DMS 273 (cell line): ENCODE data around the gene NTPCR.

Experiments used
- DNase-seq: peaks from one replicate; lab custom pipeline; 2025; ENCODE audit not compliant: unreplicated experiment; lab: John Stamatoyannopoulos, UW

NTPCR gene

DNA sequence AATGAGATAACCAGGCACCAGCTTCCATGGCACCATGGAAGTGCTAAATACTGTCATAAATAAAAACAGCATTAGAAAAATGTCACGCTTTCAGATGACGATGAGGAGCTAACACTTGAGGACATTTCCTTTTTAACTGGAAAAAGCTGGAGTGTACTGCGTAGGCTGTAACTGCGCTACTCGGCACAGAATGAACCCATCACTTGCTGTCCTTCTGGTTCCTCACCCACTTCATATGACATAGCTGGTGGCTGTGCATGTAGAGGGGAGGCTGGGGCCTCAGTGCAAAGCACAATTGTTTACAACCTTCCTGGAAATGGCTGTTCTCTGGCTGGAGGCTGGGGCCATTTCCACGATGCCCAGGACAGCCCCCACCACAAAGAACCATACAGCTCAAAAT is 55.7 kb downstream of the NTPCR start:
- DNase-seq, result no peak

DNA sequence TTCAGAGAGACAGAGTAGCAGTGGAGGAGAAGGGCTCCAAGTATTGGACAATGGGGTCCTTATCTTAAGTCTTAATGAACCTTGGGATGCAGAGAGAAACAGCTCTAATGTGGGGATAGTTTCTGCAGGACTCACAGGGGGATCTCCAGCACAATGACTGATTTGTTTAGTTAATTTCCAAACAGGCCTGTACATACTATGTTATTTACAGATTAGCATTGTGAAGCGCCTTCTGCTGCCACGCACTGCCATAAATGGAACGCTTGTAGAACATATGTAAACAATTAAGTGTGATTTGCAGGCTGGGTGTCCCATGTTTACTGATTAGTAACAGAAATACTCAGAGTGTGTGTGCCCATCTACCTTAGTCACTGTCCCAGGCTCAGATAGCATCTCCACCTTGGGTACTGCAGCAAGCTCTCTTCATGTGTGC is 56.1 kb downstream of the NTPCR start:
- no peak for DNase-seq

DNA sequence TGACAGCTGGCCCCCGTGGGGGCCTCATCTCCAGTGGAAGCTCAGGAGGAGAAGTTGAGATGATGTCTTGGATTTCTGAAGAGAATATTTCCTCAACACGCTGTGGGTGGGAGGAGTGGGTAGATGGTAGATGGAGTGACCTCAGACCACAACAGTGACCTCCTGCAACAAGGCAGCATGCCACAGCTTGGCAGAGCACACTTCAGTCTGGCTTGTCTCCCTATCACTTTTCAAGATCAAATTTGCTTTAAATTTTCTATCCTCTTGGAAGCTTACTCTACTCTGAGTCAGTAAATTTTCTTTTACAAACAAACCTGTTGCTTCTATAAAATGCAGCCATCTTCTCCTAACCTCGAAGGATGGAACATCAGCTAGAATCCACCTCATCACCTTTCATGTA is 59.7 kb downstream of the NTPCR start:
- DNase-seq, result no peak

DNA sequence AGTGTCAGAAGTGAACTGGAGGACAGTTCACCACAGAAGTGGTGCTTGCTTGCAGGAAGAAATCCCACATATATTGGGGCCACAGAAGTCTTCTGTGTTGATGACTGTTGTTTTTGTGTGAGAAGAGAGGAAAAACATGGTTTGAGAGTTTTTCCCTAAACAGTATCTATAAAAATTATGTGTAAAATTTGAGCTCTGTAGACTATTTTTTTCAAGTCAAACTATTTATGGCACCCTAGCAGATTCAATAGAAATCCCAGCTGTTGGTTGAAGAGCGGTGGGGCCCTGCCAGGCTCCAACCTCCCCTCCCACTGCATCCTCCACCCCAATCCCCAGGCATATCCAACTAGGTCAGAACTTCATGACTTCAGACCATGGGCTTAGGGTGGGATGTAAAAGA is 61.6 kb downstream of the NTPCR start:
- no peak for DNase-seq

DNA sequence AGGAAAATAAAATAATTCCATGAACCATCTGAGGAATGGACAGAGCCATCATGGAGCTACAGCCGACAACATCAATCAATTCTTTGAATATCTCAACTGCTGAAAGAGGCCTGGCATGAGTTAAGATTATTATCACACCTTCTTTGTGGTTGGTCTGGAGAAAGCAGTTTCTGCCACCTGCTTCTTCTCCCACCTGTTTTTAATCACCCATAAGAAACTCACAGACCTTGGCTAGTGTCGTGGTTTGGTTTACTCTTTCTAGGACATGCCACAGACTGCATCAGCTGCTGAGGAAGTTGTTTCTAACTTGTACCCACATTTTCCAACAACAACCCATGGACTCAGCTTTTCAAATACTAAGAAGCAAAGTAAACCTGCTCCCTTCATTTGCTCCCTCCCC is 65.6 kb downstream of the NTPCR start:
- DNase-seq, result no peak

DNA sequence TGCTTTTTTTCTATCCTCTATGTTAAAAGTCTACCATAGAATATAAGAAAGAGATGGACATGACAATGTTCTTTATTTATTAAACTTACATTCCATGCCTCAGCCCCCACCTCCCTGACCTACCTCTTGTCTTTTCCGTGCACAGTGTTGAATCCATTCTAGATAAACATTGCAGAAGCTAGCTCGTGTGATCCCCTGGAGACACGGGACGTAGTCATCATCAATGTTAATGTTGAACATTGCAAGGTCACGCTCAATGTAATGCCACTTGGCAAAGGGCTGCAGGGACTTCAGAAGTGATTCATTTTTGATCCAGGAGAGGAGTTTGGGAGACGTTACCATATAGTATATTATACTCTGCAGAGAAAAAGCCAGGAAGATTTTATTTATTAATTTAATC is 66.4 kb downstream of the NTPCR start:
- DNase-seq, result no peak

DNA sequence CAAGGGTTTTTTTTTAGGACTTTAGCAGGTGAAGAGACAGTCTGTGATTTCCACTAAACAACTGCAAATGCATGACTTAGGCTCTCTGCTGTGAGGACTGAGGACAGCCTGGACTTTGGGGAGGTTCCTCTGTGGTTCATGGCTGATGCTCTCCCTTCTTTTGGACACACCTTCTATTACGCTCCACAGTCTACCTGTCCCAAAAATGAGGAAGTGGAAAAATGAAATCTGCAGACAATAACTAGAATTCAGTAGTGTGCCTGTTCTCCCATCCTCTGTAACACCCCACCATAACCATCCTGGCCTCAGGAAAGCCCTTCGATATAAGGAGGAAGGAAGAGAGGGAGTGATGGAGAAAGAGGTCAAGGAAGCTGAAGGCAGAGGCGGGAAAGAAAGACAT is 68.7 kb downstream of the NTPCR start:
- DNase-seq, result no peak

DNA sequence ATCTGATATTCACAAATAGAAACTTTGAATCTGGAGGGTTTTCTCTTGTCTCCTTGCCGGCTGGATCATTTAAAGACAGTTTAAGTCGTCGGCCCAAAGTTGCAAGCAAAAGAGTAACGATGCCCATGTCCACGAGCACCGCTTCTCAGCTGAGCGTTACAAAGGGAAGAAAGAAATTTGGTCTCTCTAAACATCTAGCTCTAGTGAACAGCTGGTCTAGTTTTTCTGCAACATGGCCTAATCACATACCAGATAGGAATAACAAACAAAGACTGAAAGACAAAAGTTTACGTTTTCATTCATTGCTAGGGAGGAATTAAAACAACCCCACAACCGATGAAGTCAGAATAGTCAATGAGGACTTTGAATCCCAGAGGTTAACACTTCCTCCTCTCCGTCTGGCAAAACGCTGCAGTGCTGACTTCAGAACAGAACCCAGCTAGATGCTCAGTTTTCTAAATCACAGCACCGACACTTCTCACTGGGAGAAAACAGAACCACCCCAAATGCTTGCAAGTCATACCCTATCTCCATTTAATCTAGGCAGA is 69.4 kb downstream of the NTPCR start:
- no peak for DNase-seq

DNA sequence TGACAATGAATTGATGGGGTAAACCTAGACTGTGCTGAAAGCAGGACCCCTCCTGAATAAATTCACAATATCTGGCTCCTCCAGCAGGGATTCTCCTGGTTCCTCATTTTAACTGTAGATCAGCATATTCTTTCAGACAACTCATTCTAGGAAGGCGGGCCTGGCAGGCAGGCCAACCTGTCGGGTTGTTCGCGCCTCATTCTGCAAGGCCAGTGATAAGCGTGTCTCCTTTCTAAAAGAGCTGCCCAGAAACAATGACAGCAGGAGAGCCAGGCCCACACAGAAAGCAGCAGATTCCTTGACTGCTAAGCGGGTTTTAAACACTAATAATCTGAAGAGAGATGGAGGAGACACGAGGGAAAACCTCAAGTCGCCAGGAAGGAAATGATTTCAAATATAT is 70.0 kb downstream of the NTPCR start:
- no peak for DNase-seq

DNA sequence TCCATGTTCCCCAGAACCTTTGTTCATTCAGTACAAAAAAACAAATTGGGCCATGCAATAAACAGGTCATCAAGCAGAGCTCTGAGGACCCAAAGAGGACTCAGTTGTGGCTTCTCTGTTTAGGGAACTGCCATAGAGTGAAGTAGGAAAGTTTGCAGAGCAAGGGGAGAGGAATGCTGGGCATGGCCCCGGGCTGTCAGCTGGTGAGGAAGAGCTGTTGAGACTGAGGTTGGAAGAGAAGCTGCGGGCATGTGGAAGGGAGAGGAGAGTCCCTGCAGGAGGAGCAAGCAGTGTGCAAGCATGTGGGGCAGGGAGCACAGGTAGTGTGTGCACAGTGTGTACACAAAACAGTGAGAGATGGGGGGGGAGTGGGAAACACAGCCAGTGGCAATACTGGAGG is 71.8 kb downstream of the NTPCR start:
- DNase-seq, result no peak

DNA sequence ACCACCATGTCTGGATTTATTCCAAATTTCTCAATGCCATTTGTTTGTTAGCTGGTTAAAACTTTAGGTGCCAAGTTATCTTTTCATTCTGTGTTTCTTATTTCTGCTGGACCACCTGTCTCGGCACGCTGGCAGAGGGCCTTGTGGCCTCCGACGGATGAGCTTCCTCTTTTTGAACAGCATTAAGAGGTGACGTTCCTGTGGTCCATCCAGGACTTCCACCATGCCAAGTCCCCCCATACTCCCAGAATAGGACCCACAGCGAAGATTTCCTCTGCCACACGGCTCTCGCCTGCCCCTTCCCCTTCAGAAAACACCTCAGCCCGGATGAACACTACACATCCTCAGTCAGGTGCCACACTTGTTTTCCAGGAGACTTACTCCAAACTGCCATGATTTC is 73.8 kb downstream of the NTPCR start:
- no peak for DNase-seq

DNA sequence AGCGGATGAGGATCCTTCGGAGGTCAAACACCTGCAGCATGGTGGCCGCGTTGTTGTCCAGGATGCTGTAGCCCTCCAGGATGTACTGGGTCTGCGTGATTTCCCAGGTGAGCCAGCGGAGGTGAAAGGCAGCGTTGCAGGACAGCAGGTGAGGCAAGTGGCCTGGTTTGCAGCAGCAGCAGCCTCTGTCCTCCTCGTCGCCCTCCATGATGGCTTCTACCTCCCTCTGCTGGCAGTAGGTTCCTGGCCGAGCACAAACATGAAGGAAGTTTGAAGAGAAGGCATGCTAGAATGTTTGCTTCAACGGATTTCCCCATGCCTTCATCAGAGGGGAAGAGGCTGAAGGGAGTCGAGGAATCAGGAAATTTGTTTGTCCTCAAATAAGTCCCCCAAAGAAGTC is 74.7 kb downstream of the NTPCR start:
- peak; percentile 43 for DNase-seq

DNA sequence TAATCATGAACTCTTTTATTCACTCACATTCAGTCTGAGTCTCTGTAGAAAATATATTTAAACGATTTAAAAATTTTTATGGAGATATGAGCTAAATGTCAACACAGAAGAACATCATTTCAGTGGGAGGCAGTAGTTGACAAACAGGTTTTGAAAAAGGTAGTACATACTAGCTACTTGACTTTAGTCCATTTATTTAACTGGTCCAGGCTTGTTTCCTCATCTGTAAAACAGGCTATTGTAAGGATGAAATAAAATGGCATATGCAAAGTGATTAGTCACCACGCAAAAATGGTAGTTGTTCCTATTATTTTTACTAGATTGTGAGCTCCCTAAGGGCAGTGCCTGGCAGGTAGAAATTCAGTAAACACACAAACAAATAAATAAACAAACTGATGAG is 75.2 kb downstream of the NTPCR start:
- no peak for DNase-seq

DNA sequence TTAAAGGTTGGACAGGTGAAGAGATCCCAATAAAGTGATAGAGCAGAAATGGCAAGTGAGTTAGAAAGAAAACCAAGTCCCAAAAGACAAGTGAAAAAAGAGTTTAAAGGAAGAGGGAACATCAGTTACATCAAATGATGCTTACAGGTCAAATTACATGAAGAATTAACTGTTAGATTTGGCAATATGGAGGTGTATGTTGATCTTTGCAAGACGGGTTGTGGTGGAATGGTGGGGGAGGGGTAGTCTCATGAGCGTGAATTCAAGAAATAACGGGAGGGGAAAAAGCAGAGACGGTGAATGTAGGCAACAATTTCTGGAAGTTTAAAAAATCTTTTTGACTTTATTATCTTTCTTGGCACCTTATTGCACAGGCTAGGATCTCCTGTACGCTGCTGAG is 76.6 kb downstream of the NTPCR start:
- DNase-seq, result no peak

DNA sequence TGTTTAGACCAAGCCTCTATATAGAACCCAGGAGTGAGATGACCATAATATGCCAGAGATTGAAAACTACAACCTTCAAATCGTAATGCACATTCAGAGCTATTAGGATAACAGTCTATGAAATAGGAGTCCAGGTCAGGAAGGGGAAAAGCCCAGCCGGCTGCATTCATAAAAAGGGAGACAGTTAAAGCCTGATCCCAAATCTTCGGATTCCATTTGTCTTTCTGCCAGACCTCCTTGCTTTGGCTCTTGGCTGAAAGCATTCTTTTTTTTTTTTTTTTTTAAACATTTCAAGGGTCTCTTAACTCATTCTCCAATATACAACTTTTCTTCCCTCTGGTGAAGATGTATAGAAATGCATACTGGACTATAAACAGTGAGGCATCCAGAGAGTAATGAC is 81.1 kb downstream of the NTPCR start:
- DNase-seq, result no peak

DNA sequence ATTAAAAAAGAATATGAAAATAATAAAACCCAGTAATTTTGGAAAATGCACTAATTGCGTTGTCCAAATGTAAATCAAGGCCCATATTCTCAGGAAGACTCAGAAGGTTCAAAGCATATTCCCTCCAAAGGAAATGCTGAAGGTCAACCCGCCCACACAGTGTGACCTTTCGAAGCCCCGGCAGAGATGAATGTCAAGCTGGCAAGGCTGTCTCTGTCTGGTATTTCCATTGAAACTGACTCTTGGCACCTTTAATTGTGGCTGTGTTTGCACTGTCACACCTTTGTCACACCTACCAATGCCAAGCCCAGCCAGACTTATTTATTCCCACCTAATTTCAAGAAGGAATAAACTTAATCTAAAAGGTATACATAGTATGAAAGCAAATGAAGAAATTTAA is 82.5 kb downstream of the NTPCR start:
- DNase-seq, result no peak

DNA sequence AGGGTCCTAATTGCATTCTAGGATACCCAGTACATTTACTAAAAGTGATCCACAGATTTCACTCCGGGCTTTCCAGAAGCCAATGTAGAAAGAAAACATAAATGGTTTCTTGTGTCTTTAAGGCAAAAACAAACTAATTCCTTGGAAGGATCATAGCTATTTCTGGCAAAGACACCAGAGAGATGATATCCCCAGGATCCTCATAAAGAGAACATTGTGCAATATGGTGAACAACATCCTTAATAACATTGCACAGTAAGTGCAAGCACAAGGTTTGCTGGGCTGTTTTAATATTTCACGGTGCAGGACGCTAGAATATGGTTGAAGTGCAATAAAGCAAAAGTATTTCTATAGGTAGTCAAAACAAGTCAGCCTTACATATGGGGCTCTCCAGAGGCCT is 83.0 kb downstream of the NTPCR start:
- no peak for DNase-seq
